Measurements from ENCODE around the gene TAS2R42. TPM values are rescaled to one million over a fixed set of nuclear protein-coding genes. Genes with fewer than 3 reads are reported as not detected.

Gene TAS2R42
- total and polyA plus RNA-seq, 4 donors = not detected

GRCh38 chr12:11183011-11183410, 3.7 kb downstream of the TAS2R42 start:
- ATAC-seq (ENCODE audit: insufficient read depth, low FRiP score) (no peak), DNase-seq (no peak)
- Histone ChIP-seq H3K4me1 (ENCODE audit: control insufficient read depth in 5 of 5, insufficient read depth in 5 of 5, low read length in 5 of 5) (no peaks in the 10 kb centered on the region), H3K9ac (ENCODE audit: insufficient read depth in 1 of 2, low read length in 2 of 2) (no peak overlapping the region), H3K27ac (ENCODE audit: low read depth in 1 of 2, low read length in 1 of 2) (no peak overlapping the region), H3K4me3 (no peak overlapping the region), H3K36me3 (ENCODE audit: control insufficient read depth in 4 of 4, insufficient read depth in 4 of 4, low read length in 4 of 4) (no peaks in the 10 kb centered on the region), H3K9me3 (ENCODE audit: control insufficient read depth in 4 of 4, insufficient read depth in 3 of 4, low read length in 3 of 4) (no peaks in the 10 kb centered on the region), H3K27me3 (ENCODE audit: control insufficient read depth in 3 of 3, insufficient read depth in 3 of 3, low read length in 2 of 3) (no peaks in the 10 kb centered on the region)
- no peak for TF ChIP-seq CTCF (IDR thresholded peaks at IDR 0.05; ENCODE audit: control extremely low read depth, extremely low read depth)

GRCh38 chr12:11182529-11182928, 4.2 kb downstream of the TAS2R42 start:
- no peak for DNase-seq
- TF ChIP-seq CTCF (IDR thresholded peaks at IDR 0.05; ENCODE audit: control extremely low read depth, extremely low read depth) = no peak

GRCh38 chr12:11178250-11178649, 8.5 kb downstream of the TAS2R42 start:
- H3K4me1 ChIP-seq (ENCODE audit: control insufficient read depth in 5 of 5, insufficient read depth in 5 of 5, low read length in 5 of 5) = peaks cover 0 to 3% (median 0%) of the 10 kb centered on the region in 5 donors
- no peaks in the 10 kb centered on the region for H3K27me3 ChIP-seq (ENCODE audit: control insufficient read depth in 3 of 3, insufficient read depth in 3 of 3, low read length in 2 of 3)
- no peak overlapping the region for H3K4me3 ChIP-seq
- TF ChIP-seq CTCF (IDR thresholded peaks at IDR 0.05; ENCODE audit: control extremely low read depth, extremely low read depth) = no peak
- H3K9ac ChIP-seq (ENCODE audit: insufficient read depth in 1 of 2, low read length in 2 of 2) = no peak overlapping the region
- no peak overlapping the region for H3K27ac ChIP-seq (ENCODE audit: low read depth in 1 of 2, low read length in 1 of 2)
- peaks cover 0 to 3% (median 1%) of the 10 kb centered on the region in 4 donors for H3K36me3 ChIP-seq (ENCODE audit: control insufficient read depth in 4 of 4, insufficient read depth in 4 of 4, low read length in 4 of 4)
- ATAC-seq (ENCODE audit: insufficient read depth, low FRiP score) = no peak
- 98 to 100% methylated on average over 1 of the region's 1 CpG for WGBS, 2 donors
- H3K9me3 ChIP-seq (ENCODE audit: control insufficient read depth in 4 of 4, insufficient read depth in 3 of 4, low read length in 3 of 4) = no peaks in the 10 kb centered on the region
- DNase-seq = no peak

More at GRCh38 chr12:11182529-11182928, 4.2 kb downstream of the TAS2R42 start:
- Histone ChIP-seq H3K4me3 (no peak overlapping the region), H3K27me3 (ENCODE audit: control insufficient read depth in 3 of 3, insufficient read depth in 3 of 3, low read length in 2 of 3) (no peaks in the 10 kb centered on the region), H3K9me3 (ENCODE audit: control insufficient read depth in 4 of 4, insufficient read depth in 3 of 4, low read length in 3 of 4) (no peaks in the 10 kb centered on the region), H3K9ac (ENCODE audit: insufficient read depth in 1 of 2, low read length in 2 of 2) (no peak overlapping the region), H3K36me3 (ENCODE audit: control insufficient read depth in 4 of 4, insufficient read depth in 4 of 4, low read length in 4 of 4) (no peaks in the 10 kb centered on the region), H3K27ac (ENCODE audit: low read depth in 1 of 2, low read length in 1 of 2) (no peak overlapping the region), H3K4me1 (ENCODE audit: control insufficient read depth in 5 of 5, insufficient read depth in 5 of 5, low read length in 5 of 5) (no peaks in the 10 kb centered on the region)
- no peak for ATAC-seq (ENCODE audit: insufficient read depth, low FRiP score)

GRCh38 chr12:11174022-11174421, 12.7 kb downstream of the TAS2R42 start:
- DNase-seq = no peak
- WGBS, 2 donors = 99% methylated on average over 2 of the region's 2 CpGs
- H3K9me3 ChIP-seq (ENCODE audit: control insufficient read depth in 4 of 4, insufficient read depth in 3 of 4, low read length in 3 of 4) = no peaks in the 10 kb centered on the region
- no peak overlapping the region for H3K27ac ChIP-seq (ENCODE audit: low read depth in 1 of 2, low read length in 1 of 2)
- no peak overlapping the region for H3K9ac ChIP-seq (ENCODE audit: insufficient read depth in 1 of 2, low read length in 2 of 2)
- TF ChIP-seq CTCF (IDR thresholded peaks at IDR 0.05; ENCODE audit: control extremely low read depth, extremely low read depth) = no peak
- no peak overlapping the region for H3K4me3 ChIP-seq
- H3K27me3 ChIP-seq (ENCODE audit: control insufficient read depth in 3 of 3, insufficient read depth in 3 of 3, low read length in 2 of 3) = no peaks in the 10 kb centered on the region
- peaks cover 1 to 20% (median 14%) of the 10 kb centered on the region in 5 donors for H3K4me1 ChIP-seq (ENCODE audit: control insufficient read depth in 5 of 5, insufficient read depth in 5 of 5, low read length in 5 of 5)
- H3K36me3 ChIP-seq (ENCODE audit: control insufficient read depth in 4 of 4, insufficient read depth in 4 of 4, low read length in 4 of 4) = peaks cover 0 to 5% (median 4%) of the 10 kb centered on the region in 4 donors
- no peak for ATAC-seq (ENCODE audit: insufficient read depth, low FRiP score)

Measured in lung (tissue), 12 donors.